ENCODE data around the gene THRB.

The THRB gene

GRCh38 chr3:24199775-24200247 is 294.8 kb downstream of the THRB start:
- no peak for DNase-seq

- no peak for DNase-seq
Measured at GRCh38 chr3:24199300-24199699, 295.4 kb downstream of the THRB start.

DNA sequence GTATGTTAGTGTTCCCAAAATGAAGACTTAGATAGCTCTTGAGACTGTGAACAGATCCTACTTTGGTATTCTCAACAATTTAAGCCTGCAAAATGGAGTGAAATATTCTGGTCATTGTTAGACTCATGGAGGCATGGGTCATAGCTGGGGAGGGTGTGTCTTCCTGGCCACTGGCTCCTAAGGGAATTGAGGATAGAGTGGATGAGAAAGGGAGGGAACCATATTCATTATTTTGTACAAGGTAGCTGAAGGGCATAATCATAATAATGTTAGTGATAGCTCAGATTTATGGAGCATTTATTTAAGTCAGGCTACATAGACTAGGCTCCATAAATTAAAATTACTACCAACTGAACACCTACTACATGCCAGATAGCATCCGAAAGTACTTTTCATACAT is 295.9 kb downstream of the THRB start:
- no peak for DNase-seq

GRCh38 chr3:24197809-24198208 is 296.8 kb downstream of the THRB start:
- no peak for DNase-seq

DNA sequence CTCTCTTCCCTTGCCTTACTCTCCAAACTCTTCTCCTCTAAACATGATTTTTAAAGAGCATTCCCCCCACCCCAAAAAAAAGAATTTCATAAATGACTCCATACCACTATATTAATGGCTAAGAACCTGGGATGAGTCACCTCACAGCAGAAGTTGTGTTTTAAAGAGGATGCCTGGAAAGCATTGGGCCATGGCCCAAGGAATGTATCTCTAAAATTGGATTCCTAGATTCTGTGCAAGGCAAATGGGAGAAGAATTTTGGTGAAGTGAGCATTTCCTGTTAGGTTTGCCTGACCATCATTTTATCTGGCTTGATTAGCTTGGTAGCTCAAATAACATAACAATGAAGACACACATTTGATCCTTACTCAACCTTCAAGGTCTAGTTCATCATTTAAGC is 298.1 kb downstream of the THRB start:
- DNase-seq = no peak

GRCh38 chr3:24195504-24196230 is 299.0 kb downstream of the THRB start:
- DNase-seq = no peak

DNA sequence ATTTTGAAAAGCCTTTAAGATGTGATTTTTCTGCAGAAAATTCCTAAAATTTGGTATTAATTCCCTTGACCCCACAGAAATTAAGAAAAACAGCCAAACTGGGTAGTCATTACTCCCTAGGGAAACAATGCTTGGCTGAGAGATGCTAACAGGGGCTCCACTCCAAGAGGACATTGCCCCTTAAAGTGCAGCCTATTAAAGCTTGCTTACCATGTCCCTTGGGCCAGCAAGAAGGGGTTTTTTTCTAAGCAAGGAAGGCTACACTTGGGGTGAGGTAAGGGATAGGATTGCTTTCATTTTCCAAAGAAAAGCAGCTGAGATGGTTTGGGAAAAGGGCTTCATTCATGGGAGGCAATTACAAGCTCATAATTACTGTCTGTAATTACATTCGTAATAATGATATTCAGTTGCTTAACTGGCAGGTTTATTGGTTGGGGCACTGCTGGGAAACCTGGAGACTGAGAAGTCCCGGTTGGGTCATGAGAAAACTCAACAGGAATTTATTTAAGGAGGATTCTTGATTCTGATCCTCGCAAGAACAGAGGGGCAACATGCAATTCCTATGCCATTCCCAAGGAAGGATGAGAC is 302.1 kb downstream of the THRB start:
- DNase-seq = no peak

DNA sequence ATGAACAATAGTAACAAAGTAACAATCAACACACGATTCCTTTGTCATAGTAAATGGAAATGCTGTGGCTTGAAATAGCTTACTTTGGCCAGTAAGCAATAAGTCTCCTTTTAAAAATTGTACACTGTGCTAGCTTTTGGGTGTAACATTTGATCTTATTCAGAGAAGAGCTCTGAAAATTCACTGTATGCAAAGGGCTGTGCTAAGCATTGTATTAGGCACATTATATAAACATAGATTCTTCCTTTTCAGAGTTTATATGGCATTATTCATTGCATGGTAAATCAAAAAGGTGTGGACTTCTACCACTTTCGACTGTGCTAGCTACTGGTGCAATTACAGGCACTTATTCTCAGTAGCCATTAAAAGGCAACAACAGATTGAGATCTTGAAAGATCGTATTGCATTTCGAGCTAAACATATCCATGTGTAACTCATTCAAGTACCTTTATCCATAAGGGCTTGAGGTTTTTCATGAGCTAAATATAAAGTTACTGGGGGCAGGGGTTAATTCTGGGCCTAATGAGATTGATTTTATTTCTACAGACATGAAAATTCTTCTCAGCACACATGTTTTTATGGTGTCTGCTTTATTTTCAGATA is 302.7 kb downstream of the THRB start:
- no peak for DNase-seq

- DNase-seq = no peak
Measured at GRCh38 chr3:24190256-24190655, 304.4 kb downstream of the THRB start.

DNA sequence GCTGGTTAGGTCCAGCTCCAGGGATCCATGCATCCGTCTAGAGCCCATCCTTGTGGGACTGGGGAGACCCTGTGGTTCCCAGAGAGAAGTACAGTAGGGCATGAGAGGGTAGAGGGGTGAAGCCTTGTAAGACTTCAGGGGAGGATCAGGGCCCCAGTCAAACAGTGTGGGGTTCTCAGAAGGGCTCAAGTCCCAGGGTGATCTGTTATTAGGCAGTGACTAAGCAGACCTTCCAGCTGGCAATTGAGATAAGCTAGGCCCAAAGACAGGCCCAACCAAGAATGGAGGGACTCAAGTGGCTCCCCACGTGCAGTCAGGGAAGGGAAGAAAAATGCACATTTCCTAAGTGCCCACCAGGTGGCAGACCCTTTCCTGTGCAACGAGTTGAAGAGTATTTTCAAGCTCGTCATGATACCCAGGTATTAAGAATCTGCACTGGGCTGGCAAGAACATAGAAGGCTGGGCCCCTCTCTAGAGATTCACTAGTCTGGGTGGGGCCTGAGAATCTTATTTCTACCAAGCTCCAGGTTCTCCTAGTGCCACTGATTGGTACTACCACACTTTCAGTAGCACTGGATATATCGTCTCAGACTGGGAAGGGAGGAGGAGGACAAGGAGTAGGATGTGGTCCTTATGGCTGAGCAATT is 308.8 kb downstream of the THRB start:
- no peak for DNase-seq

DNA sequence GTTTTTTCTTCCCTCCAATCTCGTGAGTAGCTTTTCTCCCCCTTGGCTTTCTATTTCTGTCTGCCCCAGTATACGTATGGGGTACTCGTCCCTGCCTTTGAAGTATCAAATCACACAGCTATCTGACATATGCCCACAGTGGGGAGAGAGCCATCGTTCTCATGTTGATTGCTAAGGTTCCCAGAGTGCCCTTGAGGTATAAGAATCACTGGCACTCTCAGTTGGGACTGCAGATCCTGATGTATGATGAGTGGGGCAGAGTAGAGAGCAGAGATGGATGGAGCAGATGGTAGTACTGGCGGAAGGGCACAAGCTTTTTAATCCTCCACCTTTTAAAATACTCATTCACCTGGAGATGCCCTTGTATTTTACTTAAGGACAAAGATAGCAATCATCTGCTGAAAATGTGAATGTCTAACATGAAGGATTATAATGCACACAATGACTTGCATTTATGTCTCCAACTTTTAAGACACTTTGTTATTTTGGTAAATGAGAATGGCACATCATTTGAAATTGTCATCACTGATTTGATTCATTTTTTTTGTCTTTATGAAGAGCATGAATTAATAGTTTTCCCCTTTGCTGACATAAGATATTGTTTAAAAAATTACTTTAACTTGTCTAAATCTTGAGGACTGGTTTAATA is 310.0 kb downstream of the THRB start:
- no peak for DNase-seq

DNA sequence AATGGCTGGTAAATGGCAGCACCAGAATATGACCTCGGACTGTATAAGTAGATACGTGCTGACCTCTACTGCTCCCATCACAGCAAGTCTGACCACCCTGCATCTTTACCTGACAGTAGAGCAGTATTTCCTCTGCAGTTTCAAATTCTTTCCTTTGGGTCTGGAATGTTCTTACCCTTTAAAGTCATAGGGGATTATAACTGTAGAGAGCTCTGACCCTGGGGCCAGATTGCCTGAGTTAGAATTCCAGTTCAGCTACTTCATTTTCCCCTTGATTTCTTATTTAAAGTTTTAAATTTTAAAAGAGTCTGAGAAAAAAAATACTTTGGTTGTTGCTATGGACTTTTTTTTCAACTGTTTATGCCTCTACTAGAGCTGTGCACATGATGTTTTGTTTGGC is 311.9 kb downstream of the THRB start:
- no peak for DNase-seq

DNA sequence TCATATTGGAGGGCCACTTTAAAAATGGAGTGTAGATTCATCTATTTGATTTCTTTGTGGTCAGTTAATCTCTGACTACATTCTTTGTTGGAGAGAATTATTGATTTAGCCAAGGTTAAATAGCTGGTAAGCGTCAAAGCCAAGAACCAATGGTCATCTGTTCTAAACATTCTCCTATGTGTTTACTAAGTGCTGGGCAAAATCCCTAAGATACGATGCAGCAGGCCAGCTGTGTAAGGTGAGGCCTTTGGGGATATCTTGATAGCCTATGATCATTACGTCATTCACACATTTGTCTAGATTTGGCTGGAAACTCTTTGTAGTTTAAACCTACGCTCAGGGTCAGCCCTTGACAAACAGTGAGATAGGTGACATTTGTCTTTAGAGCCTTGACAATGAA is 313.4 kb downstream of the THRB start:
- no peak for DNase-seq

DNA sequence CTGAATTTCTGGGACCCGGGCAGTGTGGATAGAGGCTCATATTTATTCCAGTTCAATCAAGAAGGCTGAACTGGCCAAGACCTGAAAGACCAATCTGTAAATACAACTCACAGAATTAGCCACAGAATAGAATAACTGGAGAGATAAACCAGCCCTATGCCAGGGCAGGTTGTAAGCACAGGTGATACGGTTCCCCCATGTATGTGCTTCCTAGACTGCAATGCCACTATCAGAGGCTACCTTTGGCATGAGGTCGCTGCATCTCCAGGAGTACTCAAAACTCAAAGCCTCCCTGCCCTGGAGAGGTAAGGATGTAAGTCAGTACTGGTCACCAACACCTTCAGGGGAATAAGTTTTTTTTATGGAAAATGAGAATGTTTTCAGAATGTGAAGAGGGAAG is 314.0 kb downstream of the THRB start:
- DNase-seq = no peak

- no peak for DNase-seq
Measured at GRCh38 chr3:24177201-24177600, 317.4 kb downstream of the THRB start.

- DNase-seq = no peak
Measured at GRCh38 chr3:24174614-24175013, 320.0 kb downstream of the THRB start.

DNA sequence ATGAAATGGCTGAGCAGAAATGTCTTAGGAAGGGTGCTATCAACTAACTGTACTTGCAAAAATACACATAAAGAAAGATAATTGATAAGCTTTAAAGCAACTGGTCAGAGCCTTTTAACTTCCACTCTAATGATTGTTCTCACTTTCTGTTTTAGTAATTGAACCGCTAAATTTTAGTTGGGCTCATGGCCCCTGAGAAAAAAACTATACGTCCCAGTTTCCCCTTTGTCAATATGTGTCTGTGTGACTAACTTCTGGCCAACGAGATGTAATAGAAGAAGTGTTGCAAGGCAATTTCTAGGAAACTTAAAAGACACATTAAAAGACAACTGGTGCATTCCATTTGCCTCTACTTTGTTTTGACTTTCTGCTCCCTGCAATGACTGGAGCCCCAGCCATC is 325.7 kb downstream of the THRB start:
- no peak for DNase-seq

GRCh38 chr3:24167429-24167828 is 327.2 kb downstream of the THRB start:
- DNase-seq = no peak

- no peak for DNase-seq
Measured at GRCh38 chr3:24166515-24166914, 328.1 kb downstream of the THRB start.

- DNase-seq = no peak
Measured at GRCh38 chr3:24165603-24165982, 329.1 kb downstream of the THRB start.

DNA sequence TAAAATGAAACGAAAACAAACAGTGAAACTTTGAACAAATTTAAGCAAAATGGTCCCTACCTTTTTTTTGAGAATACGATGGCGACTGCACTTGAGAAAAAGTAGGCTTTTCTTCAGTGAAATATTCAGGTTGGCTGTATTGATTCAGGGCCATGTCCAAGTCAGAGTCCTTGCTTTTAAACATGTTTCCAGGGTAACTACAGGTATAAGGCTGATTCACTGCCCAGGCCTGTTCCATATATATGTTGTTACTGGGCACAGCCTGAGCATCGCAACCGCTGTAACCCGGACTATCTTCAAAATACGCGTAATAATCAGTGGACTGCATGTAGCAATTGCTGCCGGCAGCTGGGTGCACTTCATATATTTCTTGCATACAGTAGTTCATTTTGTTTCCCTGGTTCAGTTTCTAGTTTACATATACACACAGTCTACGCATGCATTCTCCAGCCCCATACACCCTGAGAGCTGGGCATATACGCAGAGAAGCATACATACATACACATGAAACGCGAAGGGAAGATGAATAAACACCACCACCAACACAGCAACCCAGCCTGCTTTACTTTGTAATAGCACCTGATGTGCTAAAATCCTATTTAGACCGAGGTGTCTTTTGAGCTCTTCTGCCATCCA is 329.6 kb downstream of the THRB start:
- no peak for DNase-seq

DNA sequence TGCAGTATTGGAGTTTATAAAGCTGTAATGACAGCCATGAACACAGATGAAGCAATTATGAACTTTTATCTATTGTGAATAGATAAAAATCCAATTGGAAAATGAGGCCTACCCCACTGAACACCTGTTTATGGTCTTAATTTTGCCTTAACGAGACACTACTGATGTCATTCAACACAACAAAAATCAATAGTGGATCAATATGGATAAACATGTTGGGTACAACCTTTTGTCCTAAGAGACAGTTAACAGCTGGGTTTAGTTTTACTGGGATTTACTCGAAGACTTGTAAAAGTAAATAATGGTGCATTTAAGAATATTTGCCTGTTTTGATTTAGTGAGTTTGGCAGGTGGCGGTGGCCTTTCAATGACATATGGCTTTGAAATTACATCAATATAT is 331.7 kb downstream of the THRB start:
- no peak for DNase-seq

GRCh38 chr3:24161841-24162240 is 332.8 kb downstream of the THRB start:
- DNase-seq = no peak

Data from CD4-positive, alpha-beta T cell treated with Interferon gamma for 1 hour (primary cell).